ENCODE data around the gene MDFIC2. TPM values are rescaled to one million over a fixed set of nuclear protein-coding genes. Genes with fewer than 3 reads are reported as not detected.

The MDFIC2 gene
- total and polyA plus RNA-seq, 4 donors = not detected

DNA sequence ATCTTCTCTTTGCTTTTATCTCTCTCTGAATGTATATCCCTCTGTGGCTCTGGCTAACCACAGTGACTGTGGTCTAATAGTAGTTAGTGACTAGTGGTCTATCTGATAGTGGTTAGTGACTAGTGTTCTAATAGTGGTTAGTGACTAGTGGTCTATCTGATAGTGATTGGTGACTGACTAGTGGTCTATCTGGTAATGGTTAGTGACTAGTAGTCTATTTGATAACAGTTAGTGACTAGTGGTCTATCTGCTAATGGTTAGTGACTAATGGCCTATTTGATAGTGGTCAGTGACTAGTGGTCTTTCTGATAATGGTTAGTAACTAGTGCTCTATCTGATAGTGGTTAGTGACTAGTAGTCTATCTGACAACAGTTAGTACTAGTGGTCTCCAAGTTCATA is 110.5 kb downstream of the MDFIC2 start:
- no peak overlapping the region for H3K27ac ChIP-seq (ENCODE audit: low read depth in 1 of 2, low read length in 2 of 2)
- no peak for DNase-seq (ENCODE audit: low spot score)
- peaks cover 0 to 2% (median 0%) of the 10 kb centered on the region in 4 donors for H3K27me3 ChIP-seq (ENCODE audit: control insufficient read depth in 4 of 4, insufficient read depth in 4 of 4, low read length in 3 of 4)
- TF ChIP-seq HNF4A (conservative IDR thresholded peaks at IDR 0.05) = no peak
- TF ChIP-seq NR2F2 (IDR thresholded peaks at IDR 0.05) = no peak
- TF ChIP-seq FOXA2 (IDR thresholded peaks at IDR 0.05) = no peak
- TF ChIP-seq TAF1 (conservative IDR thresholded peaks at IDR 0.05) = no peak
- TF ChIP-seq HNF4G (IDR thresholded peaks at IDR 0.05) = no peak
- no peak for TF ChIP-seq RXRA (IDR thresholded peaks at IDR 0.05)
- no peak for TF ChIP-seq ATF3 (IDR thresholded peaks at IDR 0.05)
- TF ChIP-seq, protein P1, sequence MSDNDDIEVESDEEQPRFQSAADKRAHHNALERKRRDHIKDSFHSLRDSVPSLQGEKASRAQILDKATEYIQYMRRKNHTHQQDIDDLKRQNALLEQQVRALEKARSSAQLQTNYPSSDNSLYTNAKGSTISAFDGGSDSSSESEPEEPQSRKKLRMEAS (IDR thresholded peaks at IDR 0.05) = no peak
- no peaks in the 10 kb centered on the region for H3K36me3 ChIP-seq (ENCODE audit: control insufficient read depth in 4 of 4, insufficient read depth in 3 of 4, low read depth in 1 of 4, low read length in 3 of 4)
- no peaks in the 10 kb centered on the region for H3K9me3 ChIP-seq (ENCODE audit: control insufficient read depth in 4 of 4, low read length in 3 of 4)
- H3K4me1 ChIP-seq (ENCODE audit: control insufficient read depth in 4 of 4, insufficient read depth in 4 of 4, low read length in 3 of 4) = no peaks in the 10 kb centered on the region
- no peak overlapping the region for H3K4me3 ChIP-seq (ENCODE audit: low read depth in 1 of 3, low read length in 3 of 3)
- no peak overlapping the region for H3K9ac ChIP-seq (ENCODE audit: low read depth in 1 of 2, low read length in 2 of 2)

DNA sequence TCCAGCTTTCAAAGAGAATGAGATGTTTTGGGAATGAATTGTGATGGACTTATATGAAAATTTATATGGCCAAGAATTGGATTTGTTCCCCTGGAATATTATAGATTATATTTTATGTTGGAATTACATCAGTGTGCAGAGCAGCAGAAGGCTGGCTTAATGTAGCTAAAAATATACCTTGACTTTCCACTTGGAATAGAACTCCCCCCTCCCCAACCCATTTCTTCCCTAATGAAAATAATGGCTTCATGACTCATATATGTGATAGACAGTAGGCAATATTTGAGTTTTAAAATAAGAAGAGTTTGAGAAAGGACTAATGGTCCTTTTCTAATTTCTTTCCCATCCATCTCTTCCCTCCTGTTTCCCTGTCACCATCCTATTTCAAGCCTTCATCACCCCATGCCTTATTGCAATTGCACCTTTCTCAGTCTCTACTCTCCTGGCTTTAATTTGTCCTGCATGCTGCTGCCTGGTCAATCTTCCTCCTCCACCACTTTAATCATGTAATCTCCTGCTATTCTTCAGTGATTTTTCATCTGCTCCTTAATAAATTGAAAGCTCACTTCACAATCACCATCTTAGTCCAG is 122.5 kb downstream of the MDFIC2 start:
- Histone ChIP-seq H3K9ac (ENCODE audit: low read depth in 1 of 2, low read length in 2 of 2) (no peak overlapping the region), H3K27me3 (ENCODE audit: control insufficient read depth in 4 of 4, insufficient read depth in 4 of 4, low read length in 3 of 4) (no peaks in the 10 kb centered on the region), H3K4me1 (ENCODE audit: control insufficient read depth in 4 of 4, insufficient read depth in 4 of 4, low read length in 3 of 4) (no peaks in the 10 kb centered on the region), H3K9me3 (ENCODE audit: control insufficient read depth in 4 of 4, low read length in 3 of 4) (no peaks in the 10 kb centered on the region), H3K36me3 (ENCODE audit: control insufficient read depth in 4 of 4, insufficient read depth in 3 of 4, low read depth in 1 of 4, low read length in 3 of 4) (no peaks in the 10 kb centered on the region), H3K27ac (ENCODE audit: low read depth in 1 of 2, low read length in 2 of 2) (no peak overlapping the region), H3K4me3 (ENCODE audit: low read depth in 1 of 3, low read length in 3 of 3) (no peak overlapping the region)
- no peak for TF ChIP-seq NR2F2 (IDR thresholded peaks at IDR 0.05)
- TF ChIP-seq FOXA1 (IDR thresholded peaks at IDR 0.05) = no peak
- TF ChIP-seq REST (IDR thresholded peaks at IDR 0.05) = no peak
- no peak for TF ChIP-seq HNF4G (IDR thresholded peaks at IDR 0.05)
- no peak for TF ChIP-seq EGR1 (IDR thresholded peaks at IDR 0.05; ENCODE audit: low read depth in 2 of 2)
- TF ChIP-seq RXRA (IDR thresholded peaks at IDR 0.05) = no peak
- TF ChIP-seq GABPA (IDR thresholded peaks at IDR 0.05 in 1 of 2, conservative IDR thresholded peaks at IDR 0.05 in 1 of 2) = no peak
- TF ChIP-seq SP1 (IDR thresholded peaks at IDR 0.05) = no peak
- TF ChIP-seq, protein P2, sequence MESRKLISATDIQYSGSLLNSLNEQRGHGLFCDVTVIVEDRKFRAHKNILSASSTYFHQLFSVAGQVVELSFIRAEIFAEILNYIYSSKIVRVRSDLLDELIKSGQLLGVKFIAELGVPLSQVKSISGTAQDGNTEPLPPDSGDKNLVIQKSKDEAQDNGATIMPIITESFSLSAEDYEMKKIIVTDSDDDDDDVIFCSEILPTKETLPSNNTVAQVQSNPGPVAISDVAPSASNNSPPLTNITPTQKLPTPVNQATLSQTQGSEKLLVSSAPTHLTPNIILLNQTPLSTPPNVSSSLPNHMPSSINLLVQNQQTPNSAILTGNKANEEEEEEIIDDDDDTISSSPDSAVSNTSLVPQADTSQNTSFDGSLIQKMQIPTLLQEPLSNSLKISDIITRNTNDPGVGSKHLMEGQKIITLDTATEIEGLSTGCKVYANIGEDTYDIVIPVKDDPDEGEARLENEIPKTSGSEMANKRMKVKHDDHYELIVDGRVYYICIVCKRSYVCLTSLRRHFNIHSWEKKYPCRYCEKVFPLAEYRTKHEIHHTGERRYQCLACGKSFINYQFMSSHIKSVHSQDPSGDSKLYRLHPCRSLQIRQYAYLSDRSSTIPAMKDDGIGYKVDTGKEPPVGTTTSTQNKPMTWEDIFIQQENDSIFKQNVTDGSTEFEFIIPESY (IDR thresholded peaks at IDR 0.05) = no peak
- no peak for TF ChIP-seq YY1 (IDR thresholded peaks at IDR 0.05)
- DNase-seq (ENCODE audit: low spot score) = no peak
